ENCODE measurements around the gene GGA2.
"Not testable (repeated sequence)": the region's sequence is repeated elsewhere in the genome, so short reads cannot be mapped to it uniquely, and the experiment has no call there.

GGA2 gene

GRCh38 chr16:23480257-23480656, 30.0 kb downstream of the GGA2 start:
- no peak for FAIRE-seq
- DNase-seq (ENCODE audit: insufficient read length, low spot score): no peak

DNA sequence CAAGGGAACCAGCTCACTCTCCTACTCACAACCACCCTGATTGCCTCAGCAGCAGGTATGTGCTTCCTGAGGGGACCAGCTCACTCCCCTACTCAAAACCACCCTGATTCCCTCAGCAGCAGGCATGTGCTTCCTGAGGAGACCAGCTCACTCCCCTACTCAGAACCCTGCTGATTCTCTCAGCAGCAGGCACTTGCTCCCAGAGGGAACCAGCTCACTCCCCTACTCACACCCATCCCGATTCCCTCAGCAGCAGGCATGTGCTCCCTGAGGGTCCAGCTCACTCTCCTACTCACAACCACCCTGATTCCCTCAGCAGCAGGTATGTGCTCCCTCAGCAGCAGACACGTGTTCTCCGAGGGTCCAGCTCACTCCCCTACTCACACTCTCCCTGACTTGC, 31.2 kb downstream of the GGA2 start:
- FAIRE-seq (no peak), DNase-seq (ENCODE audit: insufficient read length, low spot score) (no peak)

GRCh38 chr16:23478566-23478965, 31.7 kb downstream of the GGA2 start:
- DNase-seq (ENCODE audit: insufficient read length, low spot score) (no peak), FAIRE-seq (no peak)

- DNase-seq (ENCODE audit: insufficient read length, low spot score): no peak
- FAIRE-seq: no peak
These were observed 34.0 kb downstream of the GGA2 start for GRCh38 chr16:23476289-23476688.

DNA sequence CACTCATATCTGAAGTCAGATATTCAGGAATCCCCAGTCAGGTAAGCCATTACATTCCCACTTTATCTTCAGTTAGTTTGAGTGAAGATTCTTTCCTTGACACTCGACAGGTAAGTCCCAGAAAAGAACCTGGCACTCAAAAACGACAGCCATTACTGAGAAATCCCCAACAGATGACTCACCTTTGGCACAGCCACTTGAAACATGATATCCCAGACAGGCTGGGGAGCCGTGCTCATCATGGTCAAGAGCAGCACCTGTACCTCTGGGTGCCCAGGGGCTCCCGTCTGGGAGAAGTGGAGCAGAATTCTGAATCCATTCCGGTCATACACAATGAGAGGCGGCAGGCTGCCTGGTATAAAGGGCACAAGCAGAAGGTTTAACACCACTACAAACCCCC, 40.5 kb downstream of the GGA2 start:
- FAIRE-seq (no peak), DNase-seq (ENCODE audit: insufficient read length, low spot score) (no peak)

DNA sequence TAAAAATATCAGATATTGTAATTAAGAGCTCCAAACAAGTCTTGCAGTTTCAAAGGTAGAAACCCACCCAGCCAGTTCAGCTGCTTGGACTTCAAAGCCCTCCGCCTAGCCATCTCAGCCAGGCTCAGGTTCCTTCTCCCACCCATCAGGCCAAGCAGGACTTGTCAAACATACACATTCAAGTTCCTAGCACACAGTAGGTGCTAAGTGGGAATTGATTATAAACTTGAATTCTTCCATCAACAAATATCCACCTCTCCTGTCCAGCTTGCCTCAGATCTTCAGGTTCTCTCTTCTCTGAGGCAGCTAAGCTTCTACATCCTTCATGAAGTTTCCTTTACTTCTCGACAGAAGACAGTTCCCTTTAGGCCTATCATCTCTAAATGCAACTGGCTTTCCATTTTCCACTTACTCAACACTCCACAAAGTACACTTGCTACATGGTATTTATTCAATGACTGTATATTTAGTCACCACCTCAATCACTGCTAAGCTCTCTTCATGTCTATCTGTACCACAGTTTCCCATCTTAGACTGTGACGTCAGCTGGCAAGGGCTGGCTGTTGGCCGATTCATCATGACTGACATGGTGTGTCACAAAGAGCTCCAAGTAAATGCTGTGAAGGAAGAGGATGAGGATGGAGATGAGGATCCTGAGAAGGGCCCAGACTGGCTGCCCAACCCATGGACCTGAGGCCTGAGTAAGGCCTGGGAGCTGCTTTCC, 44.0 kb downstream of the GGA2 start:
- FAIRE-seq (no peak), DNase-seq (ENCODE audit: insufficient read length, low spot score) (no peak)

DNA sequence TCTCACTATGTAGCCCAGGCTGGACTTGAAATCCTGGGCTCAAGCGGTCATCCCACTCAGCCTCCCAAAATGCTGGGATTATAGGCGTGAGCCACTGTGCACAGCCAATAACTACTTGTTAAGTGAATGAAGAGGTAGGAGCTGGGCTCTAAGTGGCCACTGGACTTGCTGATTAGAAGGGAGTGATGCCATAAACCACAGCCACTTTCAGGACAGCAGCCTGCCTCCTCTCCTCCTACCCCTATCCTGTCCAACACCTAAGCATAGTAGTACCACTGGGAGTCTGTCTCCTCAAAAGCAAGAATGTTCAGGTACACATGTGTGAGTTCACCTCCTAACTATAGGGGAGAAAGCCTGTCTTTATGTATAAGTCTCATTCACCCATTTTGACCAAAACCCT, 45.1 kb downstream of the GGA2 start:
- DNase-seq (ENCODE audit: insufficient read length, low spot score): no peak
- no peak for FAIRE-seq

GRCh38 chr16:23464196-23464595, 46.1 kb downstream of the GGA2 start:
- FAIRE-seq: no peak
- no peak for DNase-seq (ENCODE audit: insufficient read length, low spot score)

DNA sequence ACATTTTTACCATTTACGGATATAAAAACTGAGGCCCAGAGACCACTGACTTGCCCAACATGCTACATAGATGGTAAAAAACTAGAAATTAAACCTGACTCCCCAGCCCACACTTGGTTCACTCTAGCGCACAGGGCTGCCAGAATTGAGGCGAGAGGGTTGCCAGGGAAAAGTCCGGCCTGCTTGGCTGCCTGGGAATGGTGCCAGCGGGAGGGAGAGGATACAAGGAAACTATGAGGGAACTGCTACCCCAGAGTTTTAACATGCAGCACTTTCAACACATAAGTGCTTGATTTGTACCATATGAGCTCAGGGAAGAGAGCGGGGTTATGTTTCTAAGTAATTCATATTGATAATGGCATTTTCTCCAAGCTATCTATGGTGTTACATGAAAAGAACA, 47.3 kb downstream of the GGA2 start:
- not testable (repeated sequence) for DNase-seq (ENCODE audit: insufficient read length, low spot score); FAIRE-seq

DNA sequence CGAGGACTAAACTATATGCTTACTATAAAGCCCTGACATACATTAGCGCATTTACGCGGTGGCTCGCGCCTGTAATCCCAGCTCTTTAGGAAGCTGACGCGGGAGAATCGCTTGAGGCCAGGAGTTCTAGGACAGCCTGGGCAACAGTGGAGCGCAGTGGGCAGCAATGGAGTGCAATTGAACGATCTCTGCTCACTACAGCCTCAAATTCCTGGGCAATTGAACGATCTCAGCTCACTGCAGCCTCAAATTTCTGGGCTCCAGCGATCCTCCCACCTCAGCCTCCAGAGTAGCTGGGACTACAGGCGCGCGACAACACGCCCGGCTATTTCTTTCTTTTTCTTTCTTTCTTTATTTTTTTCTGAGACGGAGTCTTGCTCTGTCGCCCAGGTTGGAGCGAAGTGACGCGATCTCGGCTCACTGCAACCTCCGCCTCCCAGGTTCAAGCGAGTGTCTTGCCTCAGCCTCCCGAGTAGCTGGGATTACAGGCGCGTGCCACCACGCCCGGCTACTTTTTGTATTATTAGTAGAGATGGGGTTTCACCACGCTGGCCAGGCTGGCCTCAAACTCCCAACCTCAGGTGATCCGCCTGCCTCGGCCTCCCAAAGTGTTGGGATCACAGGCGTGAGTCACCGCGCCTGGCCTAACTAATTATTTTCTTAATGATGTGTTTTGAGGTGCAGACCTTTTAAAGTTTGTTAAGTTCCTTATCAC, 56.8 kb downstream of the GGA2 start:
- no peak for FAIRE-seq
- no peak for DNase-seq (ENCODE audit: insufficient read length, low spot score)

- FAIRE-seq (peak; percentile 89), DNase-seq (ENCODE audit: insufficient read length, low spot score) (peak; percentile 83)
These were observed 57.5 kb downstream of the GGA2 start, which contains the start of gene COG7 for GRCh38 chr16:23452572-23453337. TSS of gene COG7 (minus strand) at chr16:23453189. CDS start at chr16:23452994, 195 bp downstream.

DNA sequence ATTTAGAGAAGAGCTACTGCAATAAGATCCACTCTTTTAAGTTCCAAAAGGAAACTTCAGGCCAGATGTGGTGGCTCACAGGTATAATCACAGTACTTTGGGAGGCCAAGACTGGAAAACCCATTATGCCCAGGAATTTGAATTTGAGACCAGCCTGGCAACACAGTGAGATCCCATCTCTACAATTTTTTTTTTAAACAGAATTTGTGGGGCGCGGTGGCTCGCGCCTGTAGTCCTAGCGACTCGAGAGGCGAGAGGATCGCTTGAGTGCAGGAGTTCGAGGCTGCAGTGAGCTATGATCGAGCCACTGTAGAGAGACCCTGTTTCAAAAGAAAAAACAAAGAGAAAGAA, 58.1 kb downstream of the GGA2 start:
- DNase-seq (ENCODE audit: insufficient read length, low spot score) (no peak), FAIRE-seq (no peak)

DNA sequence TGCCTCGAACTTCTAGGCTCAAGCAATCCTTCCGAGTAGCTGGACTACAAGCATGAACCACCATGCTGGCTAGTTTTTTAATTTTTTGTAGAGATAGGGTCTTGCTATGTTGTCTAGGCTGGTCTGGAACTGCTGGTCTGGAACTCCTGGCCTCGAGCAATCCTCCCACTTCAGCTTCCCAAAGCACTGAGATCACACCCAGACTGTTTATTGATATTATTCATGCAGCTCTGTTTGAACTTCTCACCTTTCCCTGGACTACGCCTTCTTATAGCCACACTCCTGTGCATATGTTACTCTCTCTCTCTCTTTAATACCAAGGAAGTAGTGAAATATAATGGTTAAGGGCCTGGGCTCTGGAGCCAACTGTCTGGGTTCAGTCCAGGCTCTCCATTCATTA, 61.9 kb downstream of the GGA2 start:
- DNase-seq (ENCODE audit: insufficient read length, low spot score): no peak
- FAIRE-seq: no peak

DNA sequence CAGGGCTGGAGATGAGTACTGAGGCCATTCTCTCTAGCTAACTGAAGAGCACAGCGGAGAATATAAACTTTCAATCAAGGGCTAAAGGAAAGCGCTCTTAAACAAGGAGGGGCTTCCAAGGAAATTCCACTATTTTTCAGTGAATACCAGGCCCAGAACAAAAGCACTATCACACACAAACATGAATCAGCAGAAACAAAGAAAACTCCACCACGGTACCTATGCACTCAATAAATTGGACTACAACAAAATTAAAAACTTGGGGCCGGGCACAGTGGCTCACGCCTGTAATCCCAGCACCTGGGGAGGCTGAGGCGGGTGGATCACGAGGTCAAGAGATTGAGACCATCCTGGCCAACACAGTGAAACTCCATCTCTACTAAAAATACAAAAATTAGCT, 72.8 kb downstream of the GGA2 start:
- DNase-seq (ENCODE audit: insufficient read length, low spot score); FAIRE-seq: not testable (repeated sequence)

- DNase-seq (ENCODE audit: insufficient read length, low spot score) (no peak), FAIRE-seq (no peak)
These were observed 73.3 kb downstream of the GGA2 start for GRCh38 chr16:23436951-23437350.

GRCh38 chr16:23435500-23435899, 74.8 kb downstream of the GGA2 start:
- FAIRE-seq (no peak), DNase-seq (ENCODE audit: insufficient read length, low spot score) (peak; percentile 47)

- DNase-seq (ENCODE audit: insufficient read length, low spot score): peak; percentile 37
- FAIRE-seq: peak; percentile 86
These were observed 75.9 kb downstream of the GGA2 start for GRCh38 chr16:23434380-23434779.

GRCh38 chr16:23433261-23433920, 76.9 kb downstream of the GGA2 start:
- no peak for DNase-seq (ENCODE audit: insufficient read length, low spot score)
- no peak for FAIRE-seq

DNA sequence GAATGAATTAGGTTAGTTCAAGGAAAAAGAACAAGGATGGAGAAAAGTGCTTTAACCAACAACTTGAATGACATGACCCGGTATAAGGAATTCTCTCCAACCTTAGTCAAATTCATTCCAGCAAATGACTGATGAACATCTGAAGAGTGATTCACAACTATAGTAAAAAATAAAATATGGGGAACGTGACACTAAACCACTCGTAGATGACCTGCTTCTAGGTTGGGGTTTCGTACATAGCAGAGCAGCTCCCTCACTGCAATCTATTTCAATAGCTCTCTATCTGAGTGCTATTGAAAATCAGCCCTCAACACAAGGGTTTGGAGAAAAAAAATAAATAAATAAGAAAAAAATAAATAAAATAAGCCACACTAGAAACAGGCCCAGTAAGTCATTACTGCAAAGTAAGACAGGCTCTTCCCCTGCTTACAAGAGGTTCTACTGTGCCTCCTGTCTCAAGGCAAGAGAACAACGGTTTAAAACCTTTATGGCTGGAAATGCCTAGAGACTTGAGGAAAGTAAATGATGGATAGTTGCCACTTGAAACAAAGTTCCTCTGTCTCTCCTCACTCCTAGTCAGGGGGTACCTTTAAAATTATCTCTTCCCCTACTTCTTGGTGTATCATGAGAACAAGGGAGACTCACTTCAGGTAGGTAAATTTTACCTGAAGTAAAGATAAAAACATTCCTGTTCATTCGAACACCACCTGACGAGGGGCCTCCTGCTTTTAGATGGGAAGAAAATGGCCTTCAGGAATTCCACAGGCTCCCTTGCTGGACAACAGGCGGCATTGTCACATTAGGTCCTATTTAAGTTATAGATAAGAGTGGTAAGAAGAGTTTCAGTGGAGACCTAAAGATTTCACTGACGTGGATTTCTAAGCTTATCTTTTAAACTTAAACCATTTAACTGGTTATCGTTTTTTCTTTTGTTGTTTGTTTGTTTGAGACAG, 77.8 kb downstream of the GGA2 start:
- no peak for DNase-seq (ENCODE audit: insufficient read length, low spot score)

GRCh38 chr16:23428351-23428750, 81.9 kb downstream of the GGA2 start:
- FAIRE-seq: no peak
- no peak for DNase-seq (ENCODE audit: insufficient read length, low spot score)

More for the DNA sequence above, 77.8 kb downstream of the GGA2 start:
- no peak for FAIRE-seq

All from GM19239 (cell line).